Cortex of kidney (tissue), 1 donor: ENCODE results near the gene SUGCT.

Source experiments
- DNase-seq: peaks from one replicate; lab custom pipeline; 2025; lab: John Stamatoyannopoulos, UW

The SUGCT gene

DNA sequence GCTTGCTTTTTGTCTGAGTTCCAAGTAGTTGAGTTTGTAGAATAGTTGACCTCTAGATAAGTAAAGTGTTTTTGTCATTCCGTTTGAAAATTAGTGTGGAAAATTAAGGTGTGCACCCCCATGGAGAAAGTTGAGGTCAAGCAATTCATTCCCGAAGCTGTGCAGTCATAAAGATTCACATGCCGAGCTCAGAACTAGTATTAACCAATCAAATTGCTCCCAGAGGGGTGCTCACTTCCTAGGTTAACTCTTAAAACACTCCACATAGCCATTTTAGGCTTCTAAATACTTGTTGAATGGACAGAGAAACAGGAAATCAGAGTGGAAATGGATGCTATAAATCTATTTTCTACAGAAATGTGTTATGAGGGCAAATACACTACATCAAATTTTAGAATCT lies 638.9 kb downstream of the SUGCT start:
- DNase-seq: no peak

DNA sequence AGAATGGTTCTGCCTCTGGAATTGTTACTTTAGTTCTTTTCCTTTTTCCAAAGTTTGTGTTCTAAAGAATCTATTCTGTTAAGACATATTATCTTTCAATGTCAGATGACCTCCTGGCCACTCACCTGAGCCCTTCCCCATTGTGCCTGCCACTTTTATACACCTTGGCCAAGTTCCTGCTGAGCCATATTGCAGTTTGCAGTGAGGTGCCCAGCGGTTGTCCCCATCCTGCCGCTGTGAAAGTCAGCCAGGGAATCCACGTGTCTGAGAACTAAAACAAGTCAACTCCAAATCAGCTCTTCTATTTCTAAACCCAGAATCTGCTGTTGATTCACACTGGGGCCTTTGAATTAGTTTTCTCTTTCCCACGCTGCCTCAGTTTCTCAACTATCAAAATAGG lies 641.1 kb downstream of the SUGCT start:
- no peak for DNase-seq

DNA sequence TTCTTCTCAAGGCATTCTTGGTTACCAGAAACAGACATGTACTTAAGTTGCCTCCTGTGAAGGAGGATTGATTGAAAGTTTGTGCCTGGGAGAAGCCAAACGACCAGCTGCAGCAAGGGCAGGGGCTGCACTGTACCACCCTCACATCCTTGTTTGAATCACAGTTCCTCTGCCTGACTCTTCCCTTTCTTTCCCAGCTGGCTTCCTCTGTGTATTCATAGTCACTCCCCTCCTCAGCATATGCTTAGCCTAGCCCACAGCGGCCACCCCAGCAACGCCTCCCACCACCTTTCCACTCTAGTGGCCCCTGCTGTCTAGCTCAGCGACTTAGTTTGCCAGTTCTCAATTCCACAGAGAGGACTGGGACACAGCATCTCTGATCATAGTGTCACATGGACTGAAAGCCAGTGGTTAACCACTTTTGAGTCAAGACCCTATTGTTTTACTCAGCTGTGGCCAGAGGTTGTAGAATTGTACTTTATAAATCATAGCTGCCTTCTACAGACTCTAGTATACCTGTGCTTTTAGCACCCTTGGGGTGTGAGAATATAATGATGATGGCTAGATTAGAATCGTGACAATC lies 643.0 kb downstream of the SUGCT start:
- no peak for DNase-seq

DNA sequence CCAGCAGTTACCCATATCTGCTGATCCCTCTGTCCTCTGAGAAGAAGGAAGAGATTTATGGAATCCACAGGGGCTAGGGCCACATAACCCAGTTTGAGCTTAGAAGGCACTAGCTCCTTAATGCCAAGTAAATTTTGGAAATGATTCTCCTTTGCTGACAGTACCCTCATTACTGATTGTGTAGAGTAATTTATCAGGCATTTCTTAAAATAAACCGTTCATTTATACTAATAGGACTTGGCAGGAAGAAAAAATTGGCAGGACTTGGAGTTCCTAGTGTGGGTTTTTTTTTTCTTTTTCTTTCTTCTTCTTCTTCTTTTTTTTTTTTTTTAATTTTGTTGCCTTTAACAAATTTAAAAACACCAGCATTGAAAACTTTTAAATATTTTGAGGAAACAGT lies 645.7 kb downstream of the SUGCT start:
- no peak for DNase-seq

DNA sequence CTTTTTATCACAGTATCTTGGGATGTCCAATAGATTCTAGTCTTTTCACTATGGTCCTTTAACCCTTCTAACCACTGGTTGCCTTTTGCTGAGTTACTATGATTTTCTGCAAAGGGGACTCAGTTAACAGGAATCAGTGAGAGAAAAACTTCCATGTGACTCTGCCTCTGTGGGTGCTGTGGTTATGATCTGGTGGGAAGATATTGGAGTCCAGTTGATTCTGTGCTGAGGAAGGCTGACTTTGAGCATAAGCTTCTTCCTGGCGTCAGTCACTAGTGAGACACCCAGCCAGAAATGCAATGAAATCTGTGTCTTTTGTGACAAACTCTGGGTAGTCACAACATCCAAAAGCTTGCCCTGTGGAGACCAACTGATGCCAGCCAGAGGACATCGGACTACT lies 648.0 kb downstream of the SUGCT start:
- no peak for DNase-seq

DNA sequence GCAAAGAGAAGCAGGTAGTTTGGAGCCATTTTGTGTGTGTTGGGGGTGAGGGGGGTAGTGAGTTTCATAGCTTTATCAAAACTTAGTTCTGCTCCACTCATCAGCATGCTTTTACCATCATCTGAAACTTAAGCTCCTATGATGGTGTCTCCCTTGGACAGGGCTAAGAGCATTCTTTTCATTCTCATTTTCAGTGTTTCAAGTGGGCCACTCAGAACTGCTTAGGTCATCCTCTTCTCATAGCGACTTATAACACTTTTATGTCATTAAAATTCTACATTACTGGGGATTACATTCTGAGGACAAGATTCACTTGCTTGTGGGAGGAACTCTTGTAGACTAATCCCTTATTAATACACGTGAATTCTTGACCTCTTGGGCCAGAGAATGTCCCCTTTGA lies 649.4 kb downstream of the SUGCT start:
- DNase-seq: no peak

DNA sequence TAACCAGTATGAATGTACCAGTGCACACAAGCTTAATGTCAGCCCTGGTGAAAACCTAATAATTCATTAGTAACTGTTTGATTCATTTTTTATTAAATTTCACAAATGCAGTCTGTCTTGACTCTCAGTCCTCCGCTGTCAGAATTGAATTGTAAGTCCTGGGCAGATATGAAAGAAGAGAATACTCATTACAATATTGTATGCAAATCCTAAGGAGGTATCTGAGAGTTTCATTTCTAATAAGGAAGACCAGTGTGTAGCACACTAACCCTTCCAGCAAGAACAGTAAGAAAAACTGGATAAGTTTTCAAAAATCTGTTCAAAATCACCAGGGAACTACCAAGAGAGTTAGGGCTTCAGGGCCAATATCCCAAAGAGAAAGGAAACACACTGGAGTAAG lies 652.1 kb downstream of the SUGCT start:
- no peak for DNase-seq

DNA sequence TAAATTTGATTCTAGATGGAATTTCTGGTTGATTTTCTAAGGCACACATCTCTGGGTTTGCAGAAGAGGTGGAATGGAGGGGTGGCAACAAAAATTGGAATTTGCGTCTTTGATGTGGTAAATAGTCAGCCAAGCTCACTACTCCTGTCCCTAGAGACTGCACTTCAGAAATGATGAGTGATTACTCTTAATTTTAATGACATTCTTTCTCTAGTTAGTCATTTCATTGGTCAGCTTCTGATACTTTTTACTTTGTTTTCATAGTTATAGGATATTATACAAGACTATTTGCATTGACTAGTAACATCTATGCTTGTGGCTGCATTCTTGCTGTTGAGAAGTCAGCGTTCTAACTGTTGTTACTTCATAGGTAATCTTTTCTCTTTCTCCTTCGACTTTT lies 658.3 kb downstream of the SUGCT start:
- DNase-seq: no peak

DNA sequence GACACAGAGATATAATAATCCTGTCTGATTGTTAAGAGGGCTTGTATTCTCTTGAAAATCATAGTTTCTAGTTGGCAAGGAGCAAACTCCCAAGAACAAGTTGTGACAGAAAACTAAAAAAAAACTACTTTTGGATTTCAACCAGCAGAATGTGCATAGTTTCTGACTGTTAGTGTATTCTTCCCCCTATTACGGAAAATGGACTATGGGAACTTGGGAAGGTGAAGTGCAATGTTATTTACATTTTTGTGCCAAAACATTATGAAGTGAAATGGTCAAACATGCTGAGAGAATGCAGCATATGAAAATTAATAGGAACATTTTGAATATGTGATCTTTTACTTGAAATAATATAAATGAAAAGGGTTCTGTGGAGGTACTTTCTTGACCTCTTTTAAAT lies 660.8 kb downstream of the SUGCT start:
- no peak for DNase-seq

DNA sequence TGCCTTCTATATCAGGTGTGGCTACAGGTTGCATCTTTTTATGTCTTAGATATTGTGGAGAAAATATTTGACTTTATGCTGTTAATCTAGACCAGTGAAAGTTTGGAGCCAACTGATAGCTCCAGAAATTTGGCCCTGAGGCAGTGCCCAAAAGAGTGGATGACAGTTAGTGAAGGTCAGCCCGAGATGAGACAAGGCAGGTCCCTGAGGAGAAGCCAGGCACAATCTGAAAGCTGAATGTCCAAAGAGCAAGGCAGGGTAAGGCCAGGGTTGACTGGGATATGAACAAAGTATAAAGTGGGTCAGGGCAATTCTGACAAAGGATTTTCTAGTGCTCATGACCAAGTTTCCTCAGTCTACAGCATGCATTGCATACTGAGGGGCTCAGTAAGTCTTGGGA lies 661.9 kb downstream of the SUGCT start:
- no peak for DNase-seq

DNA sequence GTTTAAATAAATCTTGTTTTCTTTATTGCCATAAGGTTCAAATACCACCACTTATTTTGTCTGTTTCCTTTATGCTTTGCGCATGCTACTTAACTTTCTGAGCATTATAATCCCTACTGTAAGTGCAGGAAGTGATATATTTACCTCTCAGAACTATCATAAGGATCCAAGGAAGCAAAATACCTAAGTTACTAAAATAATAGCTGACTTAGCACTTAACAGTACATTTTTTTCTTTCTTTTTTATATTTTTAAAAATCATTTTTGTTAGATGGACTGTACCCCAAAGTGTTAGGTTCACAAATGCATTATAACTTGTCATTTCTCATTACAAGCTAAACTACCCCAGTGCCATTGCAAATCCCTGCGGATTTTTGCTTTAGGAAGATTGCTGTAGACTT lies 663.8 kb downstream of the SUGCT start:
- DNase-seq: no peak

DNA sequence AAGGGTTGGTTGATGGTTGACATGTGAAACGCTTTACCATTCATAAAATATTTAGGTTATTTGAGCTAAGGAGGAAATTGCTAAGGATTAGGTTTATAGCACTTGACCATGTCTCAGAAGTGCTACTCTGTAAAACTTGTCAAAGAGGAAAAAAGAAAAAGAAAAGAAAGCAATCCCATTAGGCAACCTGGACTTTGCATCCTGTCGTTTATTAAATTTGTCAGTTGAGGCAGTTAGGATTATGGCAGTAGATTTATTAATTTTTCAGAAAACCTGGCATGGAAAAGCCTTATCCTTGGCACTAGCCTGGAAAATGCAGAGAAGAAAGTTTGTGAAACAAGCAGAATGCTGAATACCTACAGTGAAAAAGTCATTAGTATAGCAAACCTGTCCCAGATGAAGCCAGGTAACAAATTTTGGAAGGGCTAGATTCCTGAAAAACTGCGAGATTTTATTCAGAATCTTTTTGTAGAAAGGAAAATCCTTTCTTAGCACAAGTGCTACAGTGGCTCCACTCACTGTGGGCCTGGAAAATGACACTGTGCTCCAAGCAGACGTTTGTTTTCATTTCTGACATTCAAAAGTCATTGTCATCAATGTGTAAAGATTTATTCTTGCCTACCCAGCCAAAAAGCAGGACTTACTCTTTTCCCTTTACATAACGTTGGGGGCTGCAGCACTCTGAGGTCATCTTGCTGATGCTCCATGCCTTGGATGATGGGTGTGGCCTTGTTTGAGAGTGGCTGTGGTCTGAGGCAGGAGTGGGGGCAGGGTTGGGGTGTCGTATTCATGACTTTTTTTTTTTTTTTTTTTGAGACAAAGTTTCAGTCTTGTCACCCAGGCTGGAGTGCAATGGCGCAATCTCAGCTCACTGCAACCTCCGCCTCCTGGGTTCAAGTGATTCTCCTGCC lies 664.9 kb downstream of the SUGCT start:
- DNase-seq: no peak

DNA sequence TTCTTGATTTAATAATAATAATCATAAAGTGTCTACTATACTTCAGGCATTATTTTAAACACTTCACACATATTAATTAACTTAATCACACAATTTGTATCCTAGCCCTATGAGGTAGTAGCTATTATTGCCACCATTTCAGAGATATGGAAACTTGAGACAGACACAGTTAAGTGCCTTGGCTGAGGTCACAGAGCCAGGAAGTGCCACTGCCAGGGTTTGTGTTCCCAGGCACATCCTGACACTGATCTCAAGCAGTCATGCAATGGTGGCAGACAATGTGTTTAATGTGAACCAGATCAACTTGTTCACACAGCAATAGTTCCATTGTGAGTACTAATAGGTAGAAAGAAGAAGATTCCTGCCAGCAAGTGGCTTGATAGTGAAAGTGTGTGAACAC lies 666.0 kb downstream of the SUGCT start:
- DNase-seq: no peak

DNA sequence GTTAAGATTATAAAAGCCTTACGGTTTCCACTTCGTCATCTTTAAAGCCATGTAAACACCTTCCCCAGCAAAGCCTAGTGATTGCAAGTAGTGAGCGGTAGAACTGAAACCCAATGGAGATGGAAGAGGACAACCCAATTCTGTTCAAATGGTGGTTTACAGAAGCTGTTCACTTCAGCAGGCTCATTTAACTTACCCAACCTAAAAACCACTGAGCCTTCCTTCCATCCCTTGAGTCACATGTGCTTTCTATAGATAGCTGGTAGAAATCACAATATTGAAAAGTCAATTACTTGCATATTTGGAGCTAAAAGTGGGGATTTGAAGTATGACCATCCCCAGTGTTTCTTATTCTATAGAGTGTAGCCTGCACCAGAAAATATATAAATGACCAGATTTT lies 667.7 kb downstream of the SUGCT start:
- DNase-seq: no peak

DNA sequence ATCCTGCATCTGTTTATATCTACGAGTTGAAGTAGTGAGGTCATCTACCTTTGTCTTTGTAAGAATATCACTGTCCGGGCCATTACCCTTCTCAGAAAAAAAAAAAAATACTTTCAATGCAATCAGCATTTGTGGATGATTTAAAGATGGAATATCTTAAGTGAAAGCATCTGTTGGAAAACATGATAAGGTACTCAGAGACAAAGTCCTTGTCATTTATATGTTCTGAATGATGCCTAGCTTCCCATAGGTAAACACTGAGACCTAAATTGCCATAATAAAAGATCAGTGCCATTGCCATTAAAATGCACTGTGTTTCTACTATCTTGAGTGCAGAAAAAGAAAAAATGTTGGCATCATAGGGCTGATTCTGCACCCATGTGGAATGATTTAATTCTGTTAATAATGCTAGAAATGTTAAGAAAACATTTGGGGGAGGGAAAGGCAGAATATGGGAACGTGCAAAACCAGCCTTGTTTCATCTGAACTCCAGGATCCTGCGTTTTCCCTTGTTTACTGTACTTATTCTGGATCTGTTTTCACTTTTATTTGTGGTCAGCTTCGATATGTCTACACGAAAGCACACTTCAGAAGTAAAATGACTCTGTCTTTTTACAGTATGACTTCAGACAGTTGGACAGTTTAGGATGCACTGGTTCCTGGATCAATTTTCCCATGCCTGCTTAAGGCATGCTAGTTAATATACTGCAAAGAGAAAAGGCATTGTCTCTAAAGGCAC lies 669.8 kb downstream of the SUGCT start:
- DNase-seq: no peak

DNA sequence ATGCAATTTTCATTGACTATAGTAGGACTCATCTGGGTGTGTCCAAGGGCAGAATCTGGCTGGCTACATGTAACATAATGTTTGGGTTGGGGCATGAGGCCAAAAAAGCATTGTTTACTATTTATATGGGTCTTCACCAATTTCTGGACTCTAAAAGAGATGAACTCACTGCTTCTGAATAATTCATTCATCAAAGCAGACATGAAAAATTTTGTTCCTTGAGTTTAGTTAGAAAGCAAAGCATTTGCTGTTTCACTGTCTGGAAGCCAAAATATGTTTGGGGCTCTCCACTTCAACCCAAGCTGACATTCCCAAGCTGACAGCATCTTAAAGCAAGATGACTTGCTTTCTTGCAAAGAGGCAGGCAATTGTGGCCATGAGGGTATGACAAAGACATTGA lies 670.6 kb downstream of the SUGCT start:
- no peak for DNase-seq

DNA sequence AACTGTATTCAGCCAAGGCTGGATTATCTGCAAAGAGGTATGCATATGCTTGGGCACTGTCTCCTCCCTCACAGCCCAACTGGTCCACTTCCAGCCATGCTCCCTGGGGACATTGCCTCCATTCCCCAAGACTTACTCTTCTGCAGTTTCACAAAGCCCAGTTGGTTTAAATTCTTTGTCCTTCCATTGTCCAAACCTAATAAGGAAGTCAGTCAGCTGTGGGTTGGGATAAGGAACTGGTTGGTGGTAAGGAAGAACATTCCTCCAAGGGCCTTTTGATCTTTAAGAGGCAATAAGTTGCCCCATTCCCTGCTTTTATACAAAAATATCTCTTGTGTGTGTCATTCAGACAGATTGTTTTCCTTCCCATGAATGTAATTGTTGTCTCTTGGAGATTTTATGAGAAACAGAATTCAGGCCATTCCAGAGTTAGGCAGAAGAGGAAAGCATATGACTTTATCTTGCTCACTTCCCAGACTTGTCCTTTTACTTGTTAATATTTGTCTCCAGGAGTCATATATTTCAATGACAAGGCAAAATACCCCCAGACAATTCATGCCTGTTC lies 673.7 kb downstream of the SUGCT start:
- no peak for DNase-seq

DNA sequence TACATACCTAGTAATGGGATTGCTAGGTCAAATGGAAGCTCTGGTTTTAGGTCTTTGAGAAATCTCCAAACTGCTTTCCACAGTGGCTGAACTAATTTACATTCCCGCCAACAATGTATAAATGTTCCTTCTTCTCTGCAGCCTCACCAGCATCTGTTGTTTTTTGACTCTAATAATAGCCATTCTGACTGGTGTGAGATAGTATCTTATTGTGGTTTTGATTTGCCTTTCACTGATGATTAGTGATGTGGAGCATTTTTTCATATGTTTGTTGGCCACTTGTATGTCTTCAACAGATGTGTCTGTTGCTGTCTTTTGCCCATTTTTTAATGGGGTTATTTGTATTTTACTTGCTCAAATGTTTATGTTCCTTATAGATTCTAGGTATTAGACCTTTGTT lies 675.5 kb downstream of the SUGCT start:
- DNase-seq: no peak

DNA sequence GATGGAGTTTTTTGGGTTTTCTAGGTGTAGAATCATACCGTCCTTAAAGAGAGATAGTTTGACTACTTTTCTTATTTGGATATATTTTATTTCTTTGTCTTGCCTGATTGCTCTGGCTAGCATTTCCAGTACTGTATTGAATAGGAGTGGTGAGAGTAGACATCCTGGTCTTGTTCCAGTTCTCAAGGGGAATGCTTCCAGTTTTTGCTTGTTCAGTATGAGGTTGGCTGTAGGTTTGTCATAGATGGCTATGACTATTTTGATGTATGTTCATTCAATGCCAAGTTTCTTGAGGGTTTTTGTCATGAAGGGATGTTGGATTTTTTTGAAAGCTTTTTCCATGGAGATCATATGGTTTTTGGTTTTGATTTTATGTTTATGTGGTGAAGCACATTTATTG lies 676.9 kb downstream of the SUGCT start:
- DNase-seq: no peak

DNA sequence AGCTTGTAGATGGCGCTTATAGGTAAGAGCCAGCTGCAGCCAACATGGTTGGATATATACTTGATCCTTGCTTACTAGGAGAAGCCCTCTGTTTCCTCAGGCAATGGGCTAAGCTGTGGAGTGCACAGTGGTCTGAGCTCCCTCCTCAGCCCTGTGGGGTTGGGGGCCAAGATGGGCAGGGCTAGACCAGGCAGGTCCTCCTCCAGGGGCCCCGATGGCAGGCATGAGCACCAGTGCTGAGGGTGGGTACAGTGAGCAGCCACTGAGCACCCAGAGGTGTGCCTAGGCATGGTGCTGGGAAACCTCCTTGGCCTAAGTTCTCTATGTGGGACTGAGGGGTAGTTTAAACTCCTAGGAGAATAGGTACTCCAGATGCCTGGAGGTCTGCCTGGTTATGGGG lies 680.2 kb downstream of the SUGCT start:
- no peak for DNase-seq

DNA sequence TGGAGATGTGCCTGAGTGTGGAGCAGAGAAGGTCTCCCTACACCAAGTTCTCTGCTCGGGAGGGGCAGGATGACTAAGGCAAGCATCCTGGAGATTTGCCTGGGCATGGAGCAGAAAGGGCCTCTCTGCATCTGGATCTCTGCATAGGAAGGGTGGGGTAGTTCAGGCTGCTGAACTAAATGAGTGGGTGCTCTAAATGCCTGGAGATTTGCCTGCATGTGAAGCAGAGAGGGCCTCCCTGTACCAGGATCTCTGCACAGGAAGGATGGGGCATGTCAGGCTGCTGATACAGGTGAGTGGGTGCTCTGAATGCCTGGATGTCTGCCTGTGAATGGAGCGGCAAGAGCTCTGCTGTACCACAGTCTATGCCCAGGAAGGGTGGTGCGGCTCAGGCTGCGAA lies 680.7 kb downstream of the SUGCT start:
- DNase-seq: no peak

DNA sequence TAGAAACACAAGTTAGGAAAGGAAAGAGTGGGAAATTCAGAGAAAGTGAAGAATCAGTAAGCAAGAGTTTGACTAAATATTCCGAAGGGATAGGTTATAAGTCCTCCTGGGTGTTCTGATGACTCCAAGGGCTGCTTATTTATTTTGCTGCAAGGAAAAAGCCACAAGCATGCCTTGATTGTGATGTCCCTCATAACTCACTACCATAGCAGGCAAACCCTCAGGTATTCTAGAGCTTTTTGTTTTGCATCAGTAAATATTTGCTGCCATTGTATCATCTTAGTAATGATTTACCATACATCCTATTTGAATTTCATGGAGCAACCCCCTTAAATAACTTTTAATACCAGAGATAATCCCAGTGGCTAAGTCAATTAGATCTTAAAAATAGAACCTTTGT lies 688.1 kb downstream of the SUGCT start:
- no peak for DNase-seq

DNA sequence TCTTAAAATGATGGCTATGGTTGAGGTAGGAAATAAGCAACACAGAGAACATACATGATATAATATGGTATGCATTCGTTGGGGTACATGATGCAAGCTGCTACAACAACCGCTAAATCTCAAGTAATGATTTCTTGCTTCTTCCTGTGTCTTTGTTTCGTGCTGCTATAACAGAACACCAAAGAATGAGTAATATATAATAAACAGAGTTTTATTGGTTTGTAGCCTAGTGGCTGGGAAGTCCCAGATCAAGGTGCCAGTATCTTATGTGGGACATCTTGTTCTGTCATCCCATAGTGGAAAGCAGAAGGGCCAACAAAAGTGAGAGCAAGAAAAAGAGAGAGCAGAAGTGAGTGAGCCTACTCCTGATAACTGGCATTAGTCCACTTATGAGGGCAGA lies 689.7 kb downstream of the SUGCT start:
- DNase-seq: no peak
